GM12865 (cell line): ENCODE data around the gene UBTF.

ENCODE experiments used
- DNase-seq: peaks from one replicate; pipeline ENCODE4 v3.0.0; 2010; ENCODE audit warnings: low read depth
- H3K4me3 ChIP-seq: 2 replicates; pipeline ENCODE4 v1.5.1; 2011; ENCODE audit warnings: mild to moderate bottlenecking, low read depth, low read length, control low read depth
- CTCF ChIP-seq: IDR thresholded peaks from 2 replicates; pipeline ENCODE4 v1.5.1; 2011; ENCODE audit warnings: low read length, control low read depth, low read depth, inconsistent platforms; ENCODE audit not compliant: insufficient read depth; ENCODE audit errors: missing control alignments

Gene UBTF

GRCh38 chr17:44170135-44170498 lies 49.4 kb downstream of the UBTF start:
- DNase-seq: no peak
- H3K4me3 ChIP-seq: no peak overlapping the region
- no peak for TF ChIP-seq CTCF

- no peak overlapping the region for H3K4me3 ChIP-seq
- no peak for DNase-seq
- TF ChIP-seq CTCF: no peak
Observed at GRCh38 chr17:44167181-44167861, 52.2 kb downstream of the UBTF start.

- no peak overlapping the region for H3K4me3 ChIP-seq
- no peak for DNase-seq
- no peak for TF ChIP-seq CTCF
Observed at GRCh38 chr17:44164476-44164875, 55.0 kb downstream of the UBTF start.

GRCh38 chr17:44159519-44160210 lies 59.8 kb downstream of the UBTF start:
- H3K4me3 ChIP-seq: no peak overlapping the region
- DNase-seq: no peak
- TF ChIP-seq CTCF: no peak

GRCh38 chr17:44155488-44155887 lies 64.0 kb downstream of the UBTF start:
- no peak for TF ChIP-seq CTCF
- DNase-seq: no peak
- H3K4me3 ChIP-seq: no peak overlapping the region
